PC-3 (cell line): Measurements from ENCODE around the gene PTGR1. TPM values are rescaled to one million over a fixed set of nuclear protein-coding genes. Genes with fewer than 3 reads are reported as not detected.

Source experiments
- ATAC-seq: fragments of 200-7000 bp; cut with Tn5 transposase; 2 replicates; pipeline ENCODE4 v1.9.1; 2020; ENCODE audit warnings: mild to moderate bottlenecking, moderate library complexity
- BruUV-seq: library from RNA; stranded (reverse); fragments of 400-500 nt; replicated peaks from 2 replicates; lab custom pipeline; 2021; lab: Mats Ljungman, UMichigan
- CTCF ChIA-PET: fragments of 300-600 bp; sonication (Branson Sonifier 250); formaldehyde crosslinking; loops from one replicate; lab custom pipeline; 2022; ENCODE audit warnings: antibody characterized with exemption; lab: Charles Lee
- POLR2A ChIA-PET: fragments of 300-600 bp; sonication (Branson Sonifier 250); formaldehyde crosslinking; loops from one replicate; lab custom pipeline; 2022; ENCODE audit warnings: antibody characterized with exemption; ENCODE audit not compliant: unreplicated experiment; lab: Charles Lee
- DNase-seq: peaks from one replicate; pipeline ENCODE4 v3.0.0-alpha.2; 2015
- H2AFZ ChIP-seq: fragments of 300-600 bp; sonication (generic); 2 replicates; pipeline ENCODE4 v1.6.0; 2016; ENCODE audit warnings: antibody characterized with exemption, low read length
- H3F3A ChIP-seq: fragments of 300-600 bp; sonication (generic); one replicate; pipeline ENCODE4 v1.6.0; 2017; ENCODE audit warnings: antibody characterized with exemption, low read length, control low read depth, mild to moderate bottlenecking; ENCODE audit not compliant: unreplicated experiment
- H3K27ac ChIP-seq: fragments of 300-600 bp; sonication (generic); 2 replicates; pipeline ENCODE4 v1.5.1; 2016; ENCODE audit warnings: mild to moderate bottlenecking, low read length
- H3K27me3 ChIP-seq: fragments of 300-600 bp; sonication (generic); 2 replicates; pipeline ENCODE4 v1.6.1; 2016; ENCODE audit warnings: low read length, mixed read lengths
- H3K36me3 ChIP-seq: fragments of 300-600 bp; sonication (generic); 2 replicates; pipeline ENCODE4 v1.6.1; 2016; ENCODE audit warnings: low read depth, mixed run types, low read length, mixed read lengths
- H3K4me1 ChIP-seq: fragments of 300-600 bp; sonication (generic); 2 replicates; pipeline ENCODE4 v1.5.1; 2016; ENCODE audit warnings: low read length; ENCODE audit not compliant: insufficient read depth
- H3K4me2 ChIP-seq: fragments of 300-600 bp; sonication (generic); 2 replicates; pipeline ENCODE4 v1.6.0; 2016; ENCODE audit warnings: low read length
- H3K4me3 ChIP-seq: fragments of 300-600 bp; sonication (generic); 2 replicates; pipeline ENCODE4 v1.5.1; 2016; ENCODE audit warnings: mild to moderate bottlenecking, low read length, mixed read lengths
- H3K79me2 ChIP-seq: fragments of 300-600 bp; sonication (generic); 2 replicates; pipeline ENCODE4 v1.6.1; 2017; ENCODE audit warnings: low read length, mixed read lengths
- H3K9ac ChIP-seq: fragments of 300-600 bp; sonication (generic); 2 replicates; pipeline ENCODE4 v1.6.0; 2016; ENCODE audit warnings: mild to moderate bottlenecking, low read length
- H3K9me2 ChIP-seq: fragments of 300-600 bp; sonication (generic); replicated peaks from 2 replicates; pipeline ENCODE4 v1.6.1; 2016; ENCODE audit warnings: mixed run types, low read length, mixed read lengths
- H3K9me3 ChIP-seq: fragments of 300-600 bp; sonication (generic); 2 replicates; pipeline ENCODE4 v1.6.1; 2016; ENCODE audit warnings: low read length, mixed read lengths
- H4K20me1 ChIP-seq: fragments of 300-600 bp; sonication (generic); 2 replicates; pipeline ENCODE4 v1.6.1; 2016; ENCODE audit warnings: low read length, mixed read lengths
- CTCF ChIP-seq: fragments of 300-600 bp; sonication (generic); conservative IDR thresholded peaks from 2 replicates; pipeline ENCODE4 v1.5.1; 2017; ENCODE audit warnings: antibody characterized with exemption, low read depth, mild to moderate bottlenecking, low read length
- EZH2 ChIP-seq: fragments of 300-600 bp; sonication (generic); IDR thresholded peaks from one replicate; pipeline ENCODE4 v1.6.1; 2017; ENCODE audit warnings: antibody characterized with exemption, mild to moderate bottlenecking, low read length; ENCODE audit not compliant: unreplicated experiment
- EZH2phosphoT487 ChIP-seq: fragments of 300-600 bp; sonication (generic); IDR thresholded peaks from 2 replicates; pipeline ENCODE4 v1.6.1; 2018; ENCODE audit warnings: mild to moderate bottlenecking, antibody characterized with exemption, low read length, borderline replicate concordance
- intact Hi-C: fragments of 100-400 bp; cut with micrococcal nuclease; formaldehyde crosslinking; loops from 2 replicates; pipeline ENCODE4 v1.9.0; 2023
- total RNA-seq: library from RNA; depleted of rRNA; stranded (reverse); fragments of >200 nt; gene quantifications from 2 replicates; pipeline ENCODE4 v1.2.3, GENCODE V29; 2014

Gene PTGR1
- total RNA-seq, 1 experiment from 2014 or later, result 43.1 TPM

GRCh38 chr9:111598733-111599091 lies 735 bp downstream of the PTGR1 start:
- Histone ChIP-seq H3F3A (no peaks in the 10 kb centered on the region), H3K4me2 (peak overlapping the region; percentile 92), H3K27me3 (no peaks in the 10 kb centered on the region), H2AFZ (peak overlapping the region; percentile 98), H4K20me1 (no peaks in the 10 kb centered on the region), H3K27ac (peak overlapping the region; percentile 43), H3K9me3 (no peaks in the 10 kb centered on the region), H3K4me1 (peaks cover 16% of the 10 kb centered on the region), H3K79me2 (peaks cover 24% of the 10 kb centered on the region), H3K9ac (peak overlapping the region; percentile 76), H3K9me2 (no peaks in the 10 kb centered on the region), H3K4me3 (peak overlapping the region; percentile 80), H3K36me3 (peaks cover 12% of the 10 kb centered on the region)
- intact Hi-C loops, result loop anchor here (1.0 kb wide), 2 partner anchors 24 to 93 kb away; no protein-coding TSS in a partner anchor
- TSS peak; percentile 45 for BruUV-seq
- POLR2A ChIA-PET, result no interaction called here
- CTCF ChIA-PET, result interaction anchor here (0.5 to 2.2 kb wide), 6 partner anchors 12 to 220 kb away, joined by 3 to 18 read pairs (median 8); no protein-coding TSS in a partner anchor
- TF ChIP-seq EZH2 (no peak), CTCF (no peak), EZH2phosphoT487 (no peak)
- ATAC-seq (peak; percentile 31), DNase-seq (peak; percentile 31)

GRCh38 chr9:111597852-111598732 lies 1.4 kb downstream of the PTGR1 start:
- TF ChIP-seq EZH2phosphoT487 (no peak), CTCF (peak; percentile 73), EZH2 (no peak)
- peak overlapping the region; percentile 43; the same call in 1 of the 2 replicates for H3K27ac ChIP-seq
- H3F3A ChIP-seq, result no peaks in the 10 kb centered on the region
- ATAC-seq (peak; percentile 31), DNase-seq (peak; percentile 61)
- H3K79me2 ChIP-seq, result peaks cover 24% of the 10 kb centered on the region
- H3K4me2 ChIP-seq, result peak overlapping the region; percentile 92
- no TSS peak for BruUV-seq
- peak overlapping the region; percentile 76 for H3K9ac ChIP-seq
- peak overlapping the region; percentile 80 for H3K4me3 ChIP-seq
- intact Hi-C loops, result loop anchor here (1.0 kb wide), 1 partner anchor 24 kb away; no protein-coding TSS in a partner anchor
- H3K9me3 ChIP-seq, result no peaks in the 10 kb centered on the region
- POLR2A ChIA-PET, result no interaction called here
- H2AFZ ChIP-seq, result peak overlapping the region; percentile 98
- CTCF ChIA-PET, result interaction anchor here (0.5 to 2.2 kb wide), 5 partner anchors 12 to 436 kb away, joined by 3 to 18 read pairs (median 9); no protein-coding TSS in a partner anchor
- no peaks in the 10 kb centered on the region for H3K27me3 ChIP-seq
- H3K9me2 ChIP-seq, result no peaks in the 10 kb centered on the region
- H4K20me1 ChIP-seq, result no peaks in the 10 kb centered on the region
- H3K4me1 ChIP-seq, result peaks cover 16% of the 10 kb centered on the region
- peaks cover 14% of the 10 kb centered on the region for H3K36me3 ChIP-seq

GRCh38 chr9:111588846-111589245 lies 10.6 kb downstream of the PTGR1 start:
- ChIA-PET POLR2A (no interaction called here), CTCF (no interaction called here)
- Histone ChIP-seq H3K4me3 (no peak overlapping the region), H3K9me2 (no peaks in the 10 kb centered on the region), H4K20me1 (no peaks in the 10 kb centered on the region), H3K9me3 (no peaks in the 10 kb centered on the region), H3K27me3 (no peaks in the 10 kb centered on the region), H3K27ac (no peak overlapping the region), H3F3A (no peaks in the 10 kb centered on the region), H2AFZ (no peak overlapping the region), H3K36me3 (peaks cover 13% of the 10 kb centered on the region; the same call in 1 of the 2 replicates), H3K4me1 (no peaks in the 10 kb centered on the region), H3K79me2 (no peaks in the 10 kb centered on the region), H3K4me2 (no peak overlapping the region), H3K9ac (no peak overlapping the region)
- intact Hi-C loops, result no loop called here
- DNase-seq (no peak), ATAC-seq (no peak)
- BruUV-seq, result no TSS peak
- no peak for TF ChIP-seq CTCF
- no peak for TF ChIP-seq EZH2
- no peak for TF ChIP-seq EZH2phosphoT487
